Stimulated activated CD4-positive, alpha-beta T cell treated with anti-CD3 and anti-CD28 coated beads, Interleukin-2, amount 100 ng/mL, for 24 hours (primary cell): Measurements from ENCODE around the gene TEAD1.

Experiments
- DNase-seq, 2 donors: peaks; one replicate each; pipeline ENCODE4 v3.0.0-alpha.2; 2020

Gene TEAD1

DNA sequence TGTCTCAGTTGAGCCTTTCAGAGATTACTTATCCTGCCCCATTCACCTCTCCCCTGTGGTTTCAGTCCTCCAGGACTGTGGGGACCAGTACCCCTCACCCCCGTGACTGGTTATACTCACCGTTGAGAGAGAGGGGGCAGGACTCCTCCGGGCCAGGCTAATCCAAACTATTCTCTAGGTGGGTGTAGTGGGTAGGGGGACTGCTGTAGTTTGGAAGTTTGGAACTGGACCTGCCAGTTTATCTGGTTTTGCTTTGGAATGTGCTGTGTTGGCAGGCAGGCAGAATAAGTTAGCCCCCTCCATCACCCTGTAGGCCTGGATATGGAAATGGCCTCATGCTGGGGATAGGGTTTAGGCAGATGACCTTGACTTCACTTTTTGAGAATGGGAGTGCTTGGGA is 13.5 kb downstream of the TEAD1 start:
- no peak for DNase-seq

DNA sequence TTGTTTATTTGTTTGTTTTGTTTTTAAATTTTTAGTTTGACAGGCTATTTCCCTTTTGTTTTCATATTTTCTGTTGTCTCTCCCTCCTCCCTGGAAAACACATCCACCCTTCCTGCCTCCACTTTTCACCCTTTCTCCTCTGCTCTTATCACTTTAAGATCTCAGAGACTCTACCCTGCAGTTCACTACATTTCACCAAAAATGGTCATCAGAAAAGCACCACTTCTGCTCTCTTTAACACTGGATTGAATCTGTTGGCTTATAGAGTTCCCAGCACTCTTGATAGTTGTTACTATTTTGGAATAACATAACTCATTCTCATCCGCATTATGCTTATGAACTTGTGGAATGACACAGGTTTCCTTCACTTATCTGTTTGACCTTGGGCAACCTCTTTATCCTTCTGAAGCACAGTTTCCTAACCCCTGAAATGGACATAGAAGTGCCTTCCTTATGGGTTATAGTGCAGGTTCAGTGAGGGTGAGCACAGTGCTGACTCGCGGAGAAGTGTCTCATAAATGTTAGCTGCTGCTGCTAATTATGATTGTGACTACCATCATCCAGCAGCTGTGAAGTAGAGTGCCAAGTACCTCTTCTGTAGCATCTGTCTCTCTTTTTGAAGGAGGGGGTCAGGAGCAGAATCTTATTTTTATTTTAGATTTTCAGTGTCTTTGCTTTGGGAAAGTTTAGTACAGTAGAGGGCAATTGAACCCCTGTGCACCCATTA is 15.0 kb downstream of the TEAD1 start:
- no peak for DNase-seq

DNA sequence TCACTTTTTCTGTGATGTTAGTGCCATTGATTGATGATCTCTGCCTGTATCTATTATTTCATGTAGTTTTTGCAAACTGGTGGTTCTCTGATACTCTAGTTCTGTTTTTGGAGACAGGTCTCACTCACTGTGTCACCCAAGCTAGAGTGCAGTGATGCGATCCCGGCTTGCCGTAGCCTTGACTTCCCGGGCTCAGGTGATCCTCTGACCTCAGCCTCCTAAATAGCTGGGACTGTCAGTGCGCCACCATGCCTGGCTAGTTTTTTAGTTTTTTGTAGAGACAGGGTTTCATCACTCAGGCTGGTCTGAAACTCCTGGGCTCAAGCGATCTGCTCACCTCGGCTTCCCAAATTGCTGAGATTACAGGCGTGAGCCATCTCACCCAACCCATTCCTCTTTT is 16.4 kb downstream of the TEAD1 start:
- no peak for DNase-seq

DNA sequence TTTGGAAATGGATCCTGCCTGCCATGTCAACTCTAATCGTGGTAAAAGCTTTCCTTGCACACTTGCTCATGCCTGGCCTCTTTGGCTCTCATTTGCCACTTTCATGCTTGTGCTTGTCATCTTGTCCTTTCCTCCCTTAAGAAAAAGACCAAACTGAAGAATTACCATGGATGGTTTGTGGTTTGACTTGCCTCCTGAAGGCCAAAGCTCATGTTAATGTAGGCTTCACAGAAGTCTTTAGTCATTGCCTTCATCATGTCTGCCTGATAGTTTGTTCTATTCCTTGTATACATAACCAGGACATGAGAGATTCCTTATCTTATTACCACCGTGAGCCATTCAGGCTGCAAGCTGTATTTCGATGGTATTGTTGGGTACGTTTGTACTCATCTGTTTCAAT is 17.3 kb downstream of the TEAD1 start:
- DNase-seq, result no peak

DNA sequence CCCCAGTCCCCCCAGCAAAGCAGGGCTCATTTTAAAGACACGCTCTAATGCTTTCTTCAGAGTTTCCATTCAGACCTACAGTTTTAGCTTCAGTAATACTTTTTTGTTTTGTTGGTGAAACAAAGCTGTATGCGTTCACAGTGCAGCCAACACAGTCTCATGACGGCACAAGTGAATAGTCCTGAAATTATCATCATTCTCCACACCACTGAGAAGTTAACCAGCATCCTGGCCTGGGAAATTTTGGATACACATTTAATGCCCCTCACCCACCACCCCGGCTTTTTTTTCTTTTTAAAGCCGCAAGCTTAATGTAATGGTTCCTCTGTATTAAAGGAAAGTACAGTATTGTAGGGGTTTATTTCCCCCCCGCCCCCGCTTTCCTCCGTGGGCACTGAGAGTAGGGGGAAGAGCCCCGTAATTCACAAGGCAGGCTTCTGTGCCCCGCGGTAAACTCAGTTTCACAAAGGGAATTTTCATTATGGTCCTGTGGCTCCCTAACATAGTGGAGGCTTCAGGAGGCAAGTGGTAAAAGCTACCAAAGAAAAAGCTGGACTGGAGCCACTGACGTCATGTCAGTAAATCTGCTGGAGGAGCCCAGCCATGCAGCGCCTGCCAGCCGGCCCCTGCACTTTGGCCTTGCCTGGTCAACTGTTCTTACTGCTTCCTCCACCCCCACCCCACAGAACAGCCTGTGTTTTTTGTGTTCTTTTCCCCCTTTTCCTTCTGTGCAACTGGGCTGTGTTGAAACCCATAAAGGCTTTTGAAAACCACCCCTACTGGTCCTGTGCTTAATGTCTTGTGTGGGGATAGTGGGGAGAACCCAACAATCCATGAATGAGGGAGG is 18.2 kb downstream of the TEAD1 start:
- no peak for DNase-seq

DNA sequence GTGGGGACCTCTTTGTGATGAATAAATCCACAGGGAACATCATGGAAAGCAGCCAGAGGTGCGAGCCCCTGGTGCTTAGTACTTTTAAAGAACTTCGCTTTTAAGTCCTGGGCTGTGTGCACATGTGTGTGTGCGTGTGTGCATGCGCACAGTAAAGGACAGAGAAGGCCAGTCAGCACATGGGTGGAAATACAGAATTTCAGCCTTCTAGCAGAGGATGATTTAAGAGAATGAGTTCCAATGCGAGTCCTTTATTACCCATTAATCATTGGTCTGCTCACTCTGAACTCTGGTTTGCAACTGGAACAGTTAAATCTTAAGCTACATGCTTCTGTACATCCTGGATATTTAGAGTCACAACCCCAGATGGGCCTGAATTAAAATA is 18.9 kb downstream of the TEAD1 start:
- DNase-seq, result no peak

DNA sequence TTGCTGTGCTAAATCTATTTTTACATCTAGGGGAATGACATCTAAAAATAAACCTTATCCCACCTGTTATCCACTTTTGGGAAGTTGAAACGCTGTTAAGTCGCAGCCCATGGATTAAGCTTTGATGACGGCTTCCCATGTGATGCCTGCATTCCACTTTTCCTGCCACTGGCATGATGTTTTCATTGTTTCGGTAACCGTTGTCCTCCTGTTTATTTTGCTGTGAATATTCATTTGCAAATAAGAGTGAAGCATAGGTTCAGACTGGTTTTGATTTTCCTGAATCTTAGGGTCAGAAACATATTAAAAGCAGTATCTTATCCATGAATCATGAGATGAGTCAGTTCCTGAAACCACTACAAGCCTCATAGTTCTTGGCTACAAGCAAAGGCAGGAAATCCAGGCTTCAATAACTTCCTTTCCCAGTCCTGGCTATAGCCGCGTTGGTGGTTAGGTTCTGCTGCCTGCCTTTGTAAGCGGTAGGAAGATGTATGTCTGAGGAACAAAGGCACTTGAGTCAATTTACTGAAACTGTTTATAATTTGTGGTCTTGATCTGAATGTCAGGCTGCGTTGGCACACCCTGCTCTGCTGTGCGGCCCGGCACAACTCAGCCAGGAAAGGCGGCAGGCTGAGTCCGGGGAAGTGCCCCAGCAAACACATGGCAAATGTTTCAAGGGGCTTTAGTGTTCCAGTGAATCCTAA is 19.4 kb downstream of the TEAD1 start:
- peak in 1 of 2 donors; percentile 17 for DNase-seq

DNA sequence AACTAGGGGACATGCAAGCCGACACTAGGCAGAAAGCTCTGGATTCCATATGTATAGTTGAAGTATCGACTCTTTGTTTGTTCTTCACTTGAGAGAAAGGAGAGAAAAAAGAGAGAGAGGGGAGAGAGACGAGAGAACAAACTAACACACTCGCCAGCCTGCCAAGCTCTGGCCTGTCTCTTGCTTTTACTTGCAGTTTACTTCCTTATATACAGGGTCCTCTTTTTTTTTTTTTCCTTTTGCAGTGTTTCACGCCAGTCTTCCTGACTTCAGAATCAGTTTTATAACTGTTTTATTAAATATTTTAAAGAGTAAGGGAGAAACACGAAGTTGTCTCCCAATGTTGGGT is 19.9 kb downstream of the TEAD1 start:
- DNase-seq, result no peak

DNA sequence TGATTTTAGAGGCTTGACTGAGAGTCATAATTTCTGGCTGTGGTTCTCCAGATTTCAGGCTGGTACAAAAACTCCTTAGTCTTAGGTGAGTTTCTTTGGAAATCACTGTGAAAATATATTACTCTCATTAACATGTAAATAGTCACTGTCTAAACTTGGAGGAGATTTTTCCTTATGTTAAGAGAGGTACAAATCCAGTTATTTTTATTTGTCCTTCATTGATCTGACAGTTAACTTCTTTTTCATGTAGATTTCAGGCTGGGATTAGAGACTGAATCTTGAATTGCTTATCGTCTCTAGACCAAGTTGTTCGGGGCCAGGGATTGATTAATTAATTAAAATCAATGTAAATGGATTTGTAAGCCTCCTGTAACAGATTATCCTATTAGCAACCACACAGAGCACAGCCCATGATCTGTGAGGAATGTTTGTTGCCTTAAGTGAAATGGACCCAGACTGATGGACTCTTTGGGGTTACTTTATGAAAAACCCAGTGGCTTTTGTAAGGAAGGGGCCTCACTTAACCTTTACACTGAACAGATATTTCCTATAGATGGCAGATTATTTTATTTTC is 21.1 kb downstream of the TEAD1 start:
- DNase-seq, result no peak

DNA sequence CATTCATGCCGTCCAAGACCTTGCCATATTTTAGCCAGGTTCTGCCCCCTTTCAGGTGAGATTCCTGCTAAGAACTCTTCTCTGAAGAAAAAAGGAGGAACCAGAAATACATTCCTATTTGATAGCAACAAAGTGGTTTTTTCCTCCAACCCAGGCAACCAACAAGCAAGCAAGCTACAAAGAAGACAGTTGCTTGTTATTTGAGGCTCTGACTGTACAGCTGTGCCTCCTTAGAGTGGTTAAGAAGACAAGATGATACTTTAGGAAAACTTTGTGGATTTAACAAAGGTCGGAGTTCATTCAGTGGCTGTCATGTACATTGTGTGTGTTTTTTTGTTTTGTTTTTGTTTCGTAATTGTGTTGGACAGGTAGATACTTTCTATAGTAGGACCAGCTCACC is 21.7 kb downstream of the TEAD1 start:
- DNase-seq, result no peak

DNA sequence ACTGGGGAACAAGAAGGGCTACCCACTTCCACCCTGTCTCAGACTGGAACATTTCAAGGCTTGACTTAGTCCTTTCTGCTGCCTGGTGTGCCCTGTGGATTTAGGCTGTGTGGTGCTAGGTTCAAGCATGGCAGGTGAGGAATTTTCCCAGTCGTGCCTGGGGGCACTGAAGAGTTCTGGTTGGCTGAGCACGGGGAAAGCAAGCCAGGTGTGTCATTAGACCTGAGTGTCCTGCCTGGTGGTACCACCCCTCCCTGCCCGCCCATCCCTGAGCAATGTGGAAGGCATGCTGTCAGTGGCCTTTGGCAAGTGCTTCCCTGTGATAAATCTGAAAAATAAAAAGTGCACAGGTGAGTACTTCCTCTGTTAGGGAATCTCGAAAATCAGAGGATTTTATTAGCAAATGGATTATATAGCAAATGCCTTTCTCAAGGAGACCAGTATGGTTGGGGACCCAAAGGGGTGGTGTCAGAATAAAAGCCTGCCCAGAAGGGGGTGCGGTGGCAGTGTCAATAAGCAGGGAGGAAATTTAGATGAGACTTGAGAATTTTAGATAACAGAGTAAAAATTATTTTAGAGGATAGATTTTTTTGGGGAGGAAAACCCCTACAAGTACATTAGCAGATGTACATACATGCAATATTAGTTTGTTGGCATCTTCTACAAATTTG is 22.8 kb downstream of the TEAD1 start:
- no peak for DNase-seq

DNA sequence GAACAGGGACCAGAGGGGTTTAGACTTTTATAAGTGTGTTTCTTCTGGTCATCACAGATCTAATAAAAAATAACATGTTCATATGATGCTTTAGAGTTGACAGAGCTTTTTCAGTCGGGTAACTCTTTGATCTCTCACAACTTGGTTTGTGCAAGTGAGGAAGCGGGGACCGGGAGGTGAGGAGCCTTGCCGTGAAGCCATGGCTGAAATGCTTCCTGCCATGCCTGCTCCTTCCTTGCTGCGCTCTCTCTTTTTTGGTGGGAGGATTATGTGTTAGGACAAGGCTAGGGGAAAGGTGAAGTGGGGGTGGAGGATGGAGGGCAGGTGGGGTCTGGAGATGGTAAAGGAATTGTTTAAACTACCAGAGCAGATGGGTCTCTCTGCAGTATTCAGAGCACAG is 23.8 kb downstream of the TEAD1 start:
- no peak for DNase-seq

DNA sequence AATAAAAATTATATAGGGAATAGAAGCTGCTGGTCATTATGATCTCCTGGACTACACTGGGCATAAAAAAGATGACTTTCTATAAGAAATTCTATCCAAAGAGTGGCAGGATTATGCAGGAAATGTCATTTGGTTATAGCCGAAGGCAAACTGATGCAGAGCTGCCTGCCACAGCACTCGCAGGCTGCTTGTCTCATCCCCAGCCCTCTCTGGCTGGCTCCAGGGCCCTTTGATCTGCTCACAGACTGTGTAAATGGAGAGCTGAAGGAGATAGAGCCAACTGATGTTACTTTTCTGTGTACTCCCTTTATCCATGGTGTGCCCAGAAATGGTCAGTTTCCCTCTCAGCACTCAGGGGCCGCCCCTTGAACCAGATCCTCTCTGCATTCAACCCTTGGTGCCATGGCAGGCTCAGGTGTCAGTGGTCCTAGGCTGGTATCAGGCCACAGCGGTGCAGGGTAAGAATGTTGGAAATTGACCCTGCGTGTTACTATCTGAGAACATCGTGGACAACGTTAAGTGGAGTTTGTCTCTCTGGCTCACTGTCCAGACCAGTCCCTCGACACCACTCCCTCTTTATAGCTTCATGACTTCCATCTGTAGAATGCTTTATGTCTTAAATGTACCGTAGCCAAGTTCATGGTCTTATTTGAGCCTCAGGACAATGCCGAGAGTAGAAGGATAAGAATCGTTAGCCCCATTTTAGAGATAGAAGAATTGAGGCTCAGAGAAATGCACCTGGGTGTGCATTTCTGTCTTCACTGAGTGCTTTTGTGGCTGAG is 27.8 kb downstream of the TEAD1 start:
- no peak for DNase-seq

DNA sequence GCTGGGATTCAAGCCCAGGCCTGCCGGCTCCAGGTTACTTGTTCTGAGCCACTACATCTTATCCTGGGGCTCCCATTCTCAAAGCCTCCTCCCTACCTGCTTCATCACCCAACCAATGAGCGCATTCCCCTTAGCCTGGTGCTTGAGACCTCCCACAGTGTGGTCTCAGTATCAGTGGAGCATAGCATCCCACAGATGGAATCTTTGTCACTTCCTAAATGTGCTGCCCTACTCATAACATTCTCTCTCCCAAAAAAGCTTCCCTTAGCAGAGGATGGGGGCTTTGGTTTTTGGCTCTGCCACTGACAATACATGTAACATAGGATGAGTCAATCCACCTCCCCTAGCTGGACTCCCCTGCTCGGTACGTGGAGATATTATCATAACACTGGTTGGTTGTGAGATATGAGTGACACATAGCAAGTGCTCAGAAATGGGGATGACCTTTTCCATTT is 28.8 kb downstream of the TEAD1 start:
- DNase-seq, result no peak

DNA sequence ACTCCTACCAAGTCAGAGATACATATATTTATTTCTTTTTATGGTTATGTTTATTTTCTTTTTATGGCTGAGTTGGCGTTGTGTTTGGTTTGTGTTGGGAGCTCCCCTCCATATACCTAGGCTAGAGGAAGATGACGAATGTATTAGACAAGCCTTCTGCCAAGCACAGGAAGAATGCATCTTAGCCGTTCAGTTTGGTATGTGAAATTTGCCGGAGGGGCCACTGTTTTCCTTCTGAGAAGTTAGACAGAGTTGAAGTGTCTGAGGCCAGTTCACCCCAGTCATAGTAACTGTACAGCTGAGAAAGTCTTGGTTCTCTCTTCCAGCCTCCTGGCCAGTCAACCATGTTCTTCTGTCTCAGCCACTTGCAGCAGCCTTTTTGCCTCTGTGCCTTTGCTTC is 29.8 kb downstream of the TEAD1 start:
- no peak for DNase-seq

DNA sequence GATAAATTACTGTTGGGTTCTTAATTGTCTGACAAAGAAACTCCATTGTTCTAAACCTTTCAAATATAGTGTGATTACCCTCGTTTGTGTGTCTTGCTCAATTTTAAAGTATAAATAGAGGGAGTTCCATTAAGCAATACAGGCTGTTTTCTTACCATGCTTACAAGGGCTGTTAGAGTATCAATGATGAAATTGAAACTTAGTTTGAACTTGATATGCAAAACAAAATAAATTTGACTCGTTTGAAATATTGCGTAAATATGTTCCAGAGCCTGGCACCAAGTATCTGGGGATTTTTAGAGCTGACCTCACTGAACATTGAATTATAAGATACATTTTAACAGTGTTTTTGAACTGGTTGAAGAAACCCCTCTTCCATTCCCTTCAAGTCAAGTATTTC is 31.7 kb downstream of the TEAD1 start:
- DNase-seq, result no peak

DNA sequence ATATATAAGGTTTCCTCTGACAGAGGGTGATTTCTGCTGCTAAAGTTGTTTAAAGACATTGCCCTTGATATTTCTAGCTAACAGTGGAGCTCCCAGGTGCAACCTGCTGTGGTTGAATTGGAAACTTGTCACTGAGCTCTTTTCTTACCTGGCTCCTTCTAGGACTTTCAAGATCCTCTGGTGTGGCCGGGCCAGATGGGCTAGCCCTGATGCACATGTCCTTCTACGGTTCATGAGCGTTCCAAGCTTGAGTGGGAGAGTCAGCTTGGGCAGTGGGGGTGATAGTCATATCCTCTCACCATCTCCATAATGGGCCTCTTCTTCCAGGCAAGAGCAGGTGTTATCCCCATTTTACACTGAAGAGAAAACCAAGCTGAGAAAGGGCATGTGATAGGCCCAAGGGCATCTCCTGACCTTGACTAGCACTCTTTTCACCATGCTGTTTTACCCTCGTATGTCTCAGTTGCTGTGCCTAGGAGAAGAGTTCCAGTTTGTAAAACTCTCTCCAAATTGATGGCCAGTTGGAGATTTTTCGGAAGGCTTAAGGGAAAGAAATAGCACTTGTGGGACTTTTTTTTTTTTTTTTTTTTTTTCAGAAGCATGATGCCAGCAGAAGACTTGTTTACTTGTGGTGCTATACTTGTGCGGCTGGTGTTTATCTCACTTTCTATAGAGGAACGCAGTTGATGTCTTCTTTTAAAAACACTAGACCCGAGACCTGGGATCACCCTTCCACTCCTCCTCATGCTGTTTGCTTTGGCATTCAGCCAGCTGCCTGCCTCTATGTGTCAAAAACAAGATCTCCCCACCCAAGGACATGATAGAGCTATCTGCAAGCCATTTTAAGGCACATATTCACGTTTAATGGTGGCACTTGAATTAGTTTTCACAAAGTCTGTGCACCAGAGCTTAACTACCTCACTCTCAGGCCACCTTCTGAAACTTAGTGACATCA is 32.6 kb downstream of the TEAD1 start:
- no peak for DNase-seq

DNA sequence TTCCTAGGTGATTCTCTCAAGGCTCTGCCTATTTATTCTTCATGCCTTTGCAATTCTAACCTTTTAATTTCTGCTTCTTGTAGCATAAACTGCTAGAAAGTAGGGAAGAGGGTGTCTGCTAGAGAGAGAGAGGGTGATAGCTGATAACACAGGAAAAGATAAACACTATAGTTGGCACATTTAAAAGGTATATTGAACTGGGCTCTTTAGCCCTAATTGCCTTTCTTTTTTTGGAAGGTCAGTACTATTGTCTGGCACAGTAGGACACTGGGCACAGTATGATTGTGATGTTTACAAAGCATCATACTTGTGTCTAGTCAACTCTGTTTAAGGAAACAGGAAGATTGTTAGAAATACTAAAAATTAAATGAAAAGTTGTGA is 33.3 kb downstream of the TEAD1 start:
- DNase-seq, result no peak

DNA sequence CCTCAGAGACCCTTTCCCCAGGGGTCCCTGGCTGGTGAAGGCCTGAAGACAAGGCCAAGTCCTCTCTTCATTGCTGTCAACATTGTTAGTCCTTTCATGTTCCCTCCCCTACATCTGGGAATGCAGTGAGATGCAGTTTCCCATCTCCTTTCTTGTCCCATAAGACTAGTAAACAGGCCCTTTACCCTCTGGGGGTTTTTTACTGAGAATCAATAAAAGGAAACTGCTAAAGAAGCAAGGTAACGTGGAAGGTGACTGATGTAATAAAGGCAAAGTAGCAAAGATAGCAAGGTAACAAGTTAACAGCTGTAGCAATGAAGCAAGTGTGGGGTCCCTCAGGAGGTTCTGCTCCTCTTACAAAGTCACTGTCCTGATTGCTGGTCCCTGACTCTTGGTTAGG is 37.3 kb downstream of the TEAD1 start:
- DNase-seq, result no peak

DNA sequence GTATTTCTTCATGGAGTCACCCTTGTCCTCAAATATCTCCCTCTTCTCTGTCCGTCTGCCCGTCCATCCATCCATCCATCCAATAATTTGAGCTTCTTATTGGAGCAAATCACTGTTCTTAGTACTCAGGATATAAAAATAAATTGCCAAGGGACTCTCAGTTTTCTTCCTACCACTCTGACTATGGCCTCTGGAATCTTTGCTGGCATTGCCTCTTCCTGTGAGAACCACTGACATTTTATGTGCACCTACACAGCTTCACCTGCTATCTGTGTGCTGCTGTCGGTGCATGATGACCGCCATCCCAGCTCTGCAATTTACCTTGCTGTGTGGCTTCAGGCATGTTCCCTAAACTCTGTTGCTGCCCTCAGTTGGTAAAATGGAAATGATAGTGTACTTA is 37.9 kb downstream of the TEAD1 start:
- no peak for DNase-seq

DNA sequence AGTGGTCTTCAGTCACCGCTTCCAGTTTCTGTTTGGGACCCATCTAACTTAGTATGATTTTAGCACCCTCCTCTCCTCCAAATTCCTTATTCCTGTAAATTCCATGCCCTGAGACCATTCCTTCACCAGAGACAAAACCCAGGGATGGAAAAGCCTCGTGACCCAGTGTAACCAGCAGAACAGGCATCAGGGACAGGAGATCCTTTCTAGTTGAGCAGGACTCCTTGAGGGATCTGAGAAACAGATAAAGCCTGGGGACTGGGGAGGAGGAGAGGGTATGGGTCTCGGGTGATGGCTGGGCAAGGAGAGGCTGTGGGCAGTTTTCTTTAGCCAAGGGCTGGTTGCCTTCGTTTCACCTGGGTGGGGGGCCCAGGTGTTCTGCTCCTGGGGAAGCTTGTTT is 40.9 kb downstream of the TEAD1 start:
- no peak for DNase-seq
